ENCODE results near the gene FOXN3.

- TF ChIP-seq CTCF (IDR thresholded peaks at IDR 0.05), result no peak
- no peak for TF ChIP-seq POLR2AphosphoS5 (IDR thresholded peaks at IDR 0.05)
Observed at GRCh38 chr14:89351221-89351515, 65.9 kb downstream of the FOXN3 start.

All from transverse colon (tissue), 4 donors.